Activated B cell treated with CpG ODN at 0.5 μM for 24 hours (primary cell): Measurements from ENCODE around the gene NRTN. TPM values are rescaled to one million over a fixed set of nuclear protein-coding genes. Genes with fewer than 3 reads are reported as not detected.
"Not testable (repeated sequence)": the region's sequence is repeated elsewhere in the genome, so short reads cannot be mapped to it uniquely, and the experiment has no call there.

Experiments
- ATAC-seq: fragments of 200-7000 bp; cut with Tn5 transposase; one replicate; pipeline ENCODE4 v1.10.0; 2021; ENCODE audit warnings: low read depth, mild to moderate bottlenecking, moderate library complexity
- CTCF ChIA-PET: fragments of 350-600 bp; sonication (Branson Sonifier 250); formaldehyde crosslinking; loops from one replicate; lab custom pipeline; 2021; ENCODE audit warnings: antibody characterized with exemption; lab: Charles Lee
- POLR2A ChIA-PET: fragments of 350-600 bp; sonication (Branson Sonifier 250); formaldehyde crosslinking; loops from one replicate; lab custom pipeline; 2021; ENCODE audit warnings: antibody characterized with exemption; lab: Charles Lee
- DNase-seq: peaks from one replicate; pipeline ENCODE4 v3.0.0; 2022
- H3K27ac Mint-ChIP-seq: one replicate; pipeline ENCODE4 v1.8.0; 2020; ENCODE audit warnings: mixed read lengths
- H3K27me3 Mint-ChIP-seq: one replicate; pipeline ENCODE4 v1.8.0; 2021; ENCODE audit warnings: mixed read lengths
- H3K36me3 Mint-ChIP-seq: one replicate; pipeline ENCODE4 v1.8.0; 2021; ENCODE audit warnings: low read depth, mixed read lengths
- H3K4me1 Mint-ChIP-seq: one replicate; pipeline ENCODE4 v1.8.0; 2021; ENCODE audit warnings: mixed read lengths
- H3K4me3 Mint-ChIP-seq: one replicate; pipeline ENCODE4 v1.8.0; 2020; ENCODE audit warnings: mild to moderate bottlenecking, mixed read lengths
- H3K9me3 Mint-ChIP-seq: one replicate; pipeline ENCODE4 v1.8.0; 2020; ENCODE audit warnings: mixed read lengths
- CTCF ChIP-seq: fragments of 200-600 bp; IDR thresholded peaks from one replicate; pipeline ENCODE4 v1.8.0; 2022; ENCODE audit warnings: antibody characterized with exemption, mild to moderate bottlenecking
- intact Hi-C: fragments of 100-400 bp; cut with micrococcal nuclease; formaldehyde crosslinking; loops from one replicate; pipeline ENCODE4 v1.15.1; 2024
- total RNA-seq: library from RNA; stranded (reverse); gene quantifications from 2 replicates; pipeline ENCODE4 v1.2.3, GENCODE V29; 2022

NRTN gene
- total RNA-seq, 1 donor from 2014 or later: 0.42 TPM

DNA sequence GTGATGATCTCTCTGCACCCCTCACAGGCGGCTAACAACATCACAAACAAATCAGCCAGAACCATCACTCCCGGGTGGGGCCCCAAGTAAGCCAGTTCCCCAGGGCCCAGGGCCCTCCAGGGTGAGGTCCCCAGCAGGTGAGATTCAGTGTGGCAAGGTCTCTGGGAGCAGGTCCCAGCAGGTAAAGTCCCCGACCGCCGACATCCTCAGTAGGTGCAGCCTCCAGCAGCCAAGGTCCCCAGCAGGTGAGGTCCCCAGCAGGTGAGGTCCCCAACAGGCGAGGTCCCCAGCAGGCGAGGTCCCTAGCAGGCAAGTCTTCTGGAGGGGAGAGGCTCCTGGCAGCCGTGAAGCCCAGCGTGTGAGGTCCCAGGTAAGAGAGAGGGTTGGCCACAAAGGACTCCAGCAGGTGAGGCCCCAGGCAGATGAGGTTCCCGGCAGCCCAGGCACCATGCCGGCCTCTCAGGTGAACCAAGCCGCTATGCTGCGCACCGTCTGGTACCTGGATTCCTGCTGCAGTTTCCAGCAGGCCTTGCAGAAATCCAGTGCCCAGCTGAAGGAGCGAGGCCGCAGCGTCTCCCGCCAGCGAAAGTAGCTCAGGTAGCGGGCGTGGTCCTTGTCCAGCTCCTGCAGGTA is 38.5 kb downstream of the NRTN start:
- intact Hi-C loops: no loop called here
- ATAC-seq: no peak
- DNase-seq: no peak
- H3K27me3 Mint-ChIP-seq: peaks cover 2% of the 10 kb centered on the region
- no peak overlapping the region for H3K27ac Mint-ChIP-seq
- no peak for TF ChIP-seq CTCF
- H3K4me3 Mint-ChIP-seq: no peak overlapping the region
- H3K36me3 Mint-ChIP-seq: no peaks in the 10 kb centered on the region
- ChIA-PET POLR2A (no interaction called here), CTCF (no interaction called here)
- peaks cover 2% of the 10 kb centered on the region for H3K4me1 Mint-ChIP-seq
- no peaks in the 10 kb centered on the region for H3K9me3 Mint-ChIP-seq

- Mint-ChIP-seq H3K27ac (no peak overlapping the region), H3K36me3 (no peaks in the 10 kb centered on the region), H3K27me3 (no peaks in the 10 kb centered on the region), H3K9me3 (no peaks in the 10 kb centered on the region), H3K4me1 (no peaks in the 10 kb centered on the region), H3K4me3 (no peak overlapping the region)
- no peak for ATAC-seq
- no peak for TF ChIP-seq CTCF
- ChIA-PET CTCF (no interaction called here), POLR2A (no interaction called here)
- intact Hi-C loops: no loop called here
- DNase-seq: no peak
Measured at GRCh38 chr19:5844456-5845433, 39.9 kb downstream of the NRTN start.

DNA sequence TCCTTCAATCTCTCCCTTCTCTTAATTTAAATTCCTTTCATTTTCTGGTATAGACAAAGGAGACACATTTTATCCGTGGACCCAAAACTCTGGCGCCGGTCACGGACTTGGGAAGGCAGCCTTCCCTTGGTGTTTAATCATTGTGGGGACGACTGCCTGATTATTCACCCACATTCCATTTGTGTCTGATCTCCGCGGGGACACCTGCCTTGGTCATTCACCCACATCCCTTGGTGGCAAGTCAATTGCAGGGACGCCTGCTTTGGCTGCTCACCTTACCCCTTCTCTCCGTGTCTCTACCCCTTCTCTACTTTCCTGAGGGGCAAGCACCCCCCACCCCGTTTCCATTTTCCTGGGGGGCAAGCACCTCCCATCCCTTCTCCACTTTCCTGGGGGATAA is 43.0 kb downstream of the NRTN start:
- DNase-seq, CTCF ChIA-PET, H3K36me3 Mint-ChIP-seq, H3K4me1 Mint-ChIP-seq, H3K27ac Mint-ChIP-seq, ATAC-seq, H3K4me3 Mint-ChIP-seq, intact Hi-C loops, H3K9me3 Mint-ChIP-seq, H3K27me3 Mint-ChIP-seq, POLR2A ChIA-PET: not testable (repeated sequence)

DNA sequence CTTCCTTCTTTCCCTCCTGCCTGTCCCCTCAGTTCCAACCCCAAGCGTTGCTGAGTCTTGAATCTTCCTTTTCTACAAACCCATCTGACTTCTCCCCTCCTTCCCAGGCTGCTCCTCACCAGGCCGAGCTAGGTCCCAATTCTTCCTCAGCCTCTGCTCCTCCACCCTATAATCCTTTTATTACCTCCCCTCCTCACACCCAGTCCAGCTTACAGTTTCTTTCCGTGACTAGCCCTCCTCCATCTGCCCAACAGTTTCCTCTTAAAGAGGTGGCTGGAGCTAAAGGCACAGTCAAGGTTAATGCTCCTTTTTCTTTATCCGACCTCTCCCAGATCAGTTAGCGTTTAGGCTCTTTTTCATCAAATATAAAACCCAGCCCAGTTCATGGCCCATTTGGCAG is 43.8 kb downstream of the NRTN start:
- H3K4me3 Mint-ChIP-seq, H3K9me3 Mint-ChIP-seq, POLR2A ChIA-PET, ATAC-seq, DNase-seq, H3K27me3 Mint-ChIP-seq, H3K36me3 Mint-ChIP-seq, H3K4me1 Mint-ChIP-seq, CTCF ChIA-PET, H3K27ac Mint-ChIP-seq, intact Hi-C loops: not testable (repeated sequence)

DNA sequence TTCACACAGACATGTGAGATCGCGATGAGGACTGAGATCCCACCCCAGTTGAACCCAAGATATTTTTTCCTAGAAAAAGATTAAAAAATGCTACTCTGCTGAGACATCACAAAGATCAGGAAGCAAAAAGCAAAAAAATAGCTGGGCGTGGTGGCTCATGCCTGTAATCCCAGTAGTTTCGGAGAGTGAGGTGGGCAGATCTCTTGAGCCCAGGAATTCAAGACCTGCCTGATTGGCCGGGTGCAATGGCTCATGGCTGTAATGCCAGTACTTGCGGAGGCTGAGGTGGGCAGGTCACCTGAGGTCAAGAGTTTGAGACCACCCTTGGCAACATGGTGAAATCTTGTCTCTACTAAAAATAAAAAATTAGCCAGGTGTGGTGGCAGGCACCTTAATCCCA is 45.3 kb downstream of the NRTN start:
- ATAC-seq (no peak), DNase-seq (no peak)
- CTCF ChIA-PET: no interaction called here
- POLR2A ChIA-PET: no interaction called here
- intact Hi-C loops: no loop called here
- no peaks in the 10 kb centered on the region for H3K9me3 Mint-ChIP-seq
- H3K4me3 Mint-ChIP-seq: no peak overlapping the region
- no peaks in the 10 kb centered on the region for H3K4me1 Mint-ChIP-seq
- no peak overlapping the region for H3K27ac Mint-ChIP-seq
- peaks cover 7% of the 10 kb centered on the region for H3K27me3 Mint-ChIP-seq
- TF ChIP-seq CTCF: no peak
- no peaks in the 10 kb centered on the region for H3K36me3 Mint-ChIP-seq

- ATAC-seq: no peak
- Mint-ChIP-seq H3K27me3 (peaks cover 7% of the 10 kb centered on the region), H3K4me1 (no peaks in the 10 kb centered on the region), H3K4me3 (no peak overlapping the region), H3K9me3 (no peaks in the 10 kb centered on the region), H3K27ac (no peak overlapping the region), H3K36me3 (no peaks in the 10 kb centered on the region)
- no peak for DNase-seq
- ChIA-PET POLR2A (no interaction called here), CTCF (no interaction called here)
- no peak for TF ChIP-seq CTCF
- intact Hi-C loops: no loop called here
Measured at GRCh38 chr19:5850743-5851293, 46.0 kb downstream of the NRTN start.
